ENCODE data around the gene ZBTB2.
A peak's percentile ranks its signal among the peaks of the same experiment; 100 is the strongest.

The ZBTB2 gene

GRCh38 chr6:151430886-151431285 lies 39.5 kb upstream of the ZBTB2 start:
- H3K9me2 ChIP-seq (ENCODE audit: low read depth, low read length): no peaks in the 10 kb centered on the region
- no peak overlapping the region for H3K27ac ChIP-seq (ENCODE audit: low read depth, low read length, poor library complexity, severe bottlenecking)
- H3K9me3 ChIP-seq (ENCODE audit: low read length): no peaks in the 10 kb centered on the region
- no peaks in the 10 kb centered on the region for H3F3A ChIP-seq (ENCODE audit: insufficient read depth, low read length)
- TF ChIP-seq CTCF (IDR thresholded peaks at IDR 0.05; ENCODE audit: low read length) (peak; percentile 39; the same call in 1 of the 2 replicates), EZH2 (IDR thresholded peaks at IDR 0.05; ENCODE audit: borderline replicate concordance, low read length) (no peak)
- H3K79me2 ChIP-seq (ENCODE audit: insufficient read depth, low read length): no peaks in the 10 kb centered on the region
- H3K4me2 ChIP-seq (ENCODE audit: low read length): no peak overlapping the region
- no peaks in the 10 kb centered on the region for H4K20me1 ChIP-seq (ENCODE audit: insufficient read depth, low read length)
- peaks cover 59% of the 10 kb centered on the region for H3K36me3 ChIP-seq (ENCODE audit: insufficient read depth, low read length)
- no peak overlapping the region for H3K9ac ChIP-seq (ENCODE audit: low read length)
- H2AFZ ChIP-seq (ENCODE audit: low read length): no peak overlapping the region
- H3K4me1 ChIP-seq (ENCODE audit: insufficient read depth, low read length, severe bottlenecking): peaks cover 9% of the 10 kb centered on the region
- H3K4me3 ChIP-seq (ENCODE audit: low read depth, low read length, poor library complexity, severe bottlenecking): no peak overlapping the region
- no peaks in the 10 kb centered on the region for H3K27me3 ChIP-seq (ENCODE audit: insufficient read depth, low read length)

GRCh38 chr6:151428093-151428735 lies 36.9 kb upstream of the ZBTB2 start:
- no peaks in the 10 kb centered on the region for H3K27me3 ChIP-seq (ENCODE audit: insufficient read depth, low read length)
- H3K9me3 ChIP-seq (ENCODE audit: low read length): no peaks in the 10 kb centered on the region
- H3K79me2 ChIP-seq (ENCODE audit: insufficient read depth, low read length): no peaks in the 10 kb centered on the region
- H3K9ac ChIP-seq (ENCODE audit: low read length): no peak overlapping the region
- H3K27ac ChIP-seq (ENCODE audit: low read depth, low read length, poor library complexity, severe bottlenecking): no peak overlapping the region
- H3K4me1 ChIP-seq (ENCODE audit: insufficient read depth, low read length, severe bottlenecking): no peaks in the 10 kb centered on the region
- no peaks in the 10 kb centered on the region for H3F3A ChIP-seq (ENCODE audit: insufficient read depth, low read length)
- no peak for TF ChIP-seq EZH2 (IDR thresholded peaks at IDR 0.05; ENCODE audit: borderline replicate concordance, low read length)
- TF ChIP-seq CTCF (IDR thresholded peaks at IDR 0.05; ENCODE audit: low read length): no peak
- no peak overlapping the region for H3K4me2 ChIP-seq (ENCODE audit: low read length)
- no peaks in the 10 kb centered on the region for H3K9me2 ChIP-seq (ENCODE audit: low read depth, low read length)
- peaks cover 73% of the 10 kb centered on the region for H3K36me3 ChIP-seq (ENCODE audit: insufficient read depth, low read length)
- H3K4me3 ChIP-seq (ENCODE audit: low read depth, low read length, poor library complexity, severe bottlenecking): no peak overlapping the region
- no peak overlapping the region for H2AFZ ChIP-seq (ENCODE audit: low read length)
- no peaks in the 10 kb centered on the region for H4K20me1 ChIP-seq (ENCODE audit: insufficient read depth, low read length)

GRCh38 chr6:151425561-151425960 lies 34.2 kb upstream of the ZBTB2 start:
- H3K4me2 ChIP-seq (ENCODE audit: low read length): no peak overlapping the region
- H3K36me3 ChIP-seq (ENCODE audit: insufficient read depth, low read length): peaks cover 72% of the 10 kb centered on the region
- TF ChIP-seq EZH2 (IDR thresholded peaks at IDR 0.05; ENCODE audit: borderline replicate concordance, low read length) (no peak), CTCF (IDR thresholded peaks at IDR 0.05; ENCODE audit: low read length) (no peak)

More at GRCh38 chr6:151425561-151425960, 34.2 kb upstream of the ZBTB2 start:
- Histone ChIP-seq H3K4me3 (ENCODE audit: low read depth, low read length, poor library complexity, severe bottlenecking) (no peak overlapping the region), H4K20me1 (ENCODE audit: insufficient read depth, low read length) (no peaks in the 10 kb centered on the region), H3K9me2 (ENCODE audit: low read depth, low read length) (no peaks in the 10 kb centered on the region), H3K27me3 (ENCODE audit: insufficient read depth, low read length) (no peaks in the 10 kb centered on the region), H3K9me3 (ENCODE audit: low read length) (no peaks in the 10 kb centered on the region), H3K27ac (ENCODE audit: low read depth, low read length, poor library complexity, severe bottlenecking) (no peak overlapping the region), H3K79me2 (ENCODE audit: insufficient read depth, low read length) (no peaks in the 10 kb centered on the region), H3F3A (ENCODE audit: insufficient read depth, low read length) (0 out of 2 replicates have a peak, but pooled peaks cover 5% of the 10 kb centered on the region), H3K4me1 (ENCODE audit: insufficient read depth, low read length, severe bottlenecking) (no peaks in the 10 kb centered on the region), H3K9ac (ENCODE audit: low read length) (no peak overlapping the region), H2AFZ (ENCODE audit: low read length) (no peak overlapping the region)

Data from OCI-LY1 (cell line).